Gastrocnemius medialis (tissue), 4 donors: ENCODE measurements around the gene MYO9A. TPM values are rescaled to one million over a fixed set of nuclear protein-coding genes. Genes with fewer than 3 reads are reported as not detected.

Experiments
- ATAC-seq, 2 donors: fragments of 150-250 bp; one replicate each; pipeline ENCODE4 v1.9.1; 2016
- DNase-seq, 2 donors: peaks; one replicate each; pipeline ENCODE4 v3.0.0-alpha.2; 2019
- H3K27ac ChIP-seq, 4 donors: fragments of 200-600 bp; sonication (generic); 1 replicate in 1 of 4; 2 replicates in 3 of 4; pipeline ENCODE4 v1.5.1; 2016 to 2018; ENCODE audit warnings: mild to moderate bottlenecking in 2 of 4, moderate library complexity in 1 of 4
- H3K27me3 ChIP-seq, 3 donors: fragments of 200-600 bp; sonication (generic) in 2 of 3; 1 replicate in 1 of 3; 2 replicates in 2 of 3; pipeline versions ENCODE4 v1.5.1 to v1.6.0; 2016 to 2019; ENCODE audit warnings: mild to moderate bottlenecking in 1 of 3, moderate library complexity in 1 of 3
- H3K36me3 ChIP-seq, 2 donors: fragments of 200-600 bp; sonication (generic) in 1 of 2; one replicate each; pipeline ENCODE4 v1.5.1; 2017 to 2018
- H3K4me1 ChIP-seq, 2 donors: fragments of 200-600 bp; sonication (generic) in 1 of 2; one replicate each; pipeline ENCODE4 v1.5.1; 2016 to 2017; ENCODE audit warnings: mild to moderate bottlenecking in 2 of 2
- H3K4me3 ChIP-seq, 4 donors: fragments of 200-600 bp; sonication (generic) in 3 of 4; 1 replicate in 1 of 4; 2 replicates in 3 of 4; pipeline ENCODE4 v1.5.1; 2016 to 2019; ENCODE audit warnings: mild to moderate bottlenecking in 2 of 4
- H3K9me3 ChIP-seq, 3 donors: fragments of 200-600 bp; sonication (generic) in 2 of 3; 1 replicate in 1 of 3; 2 replicates in 2 of 3; pipeline ENCODE4 v1.5.1; 2016 to 2019
- CTCF ChIP-seq, 5 experiments: fragments of 450-650 bp in 3 of 5; fragments of 200-600 bp in 2 of 5; sonication (generic) in 2 of 5; IDR thresholded peaks in 4 of 5; conservative IDR thresholded peaks in 1 of 5; 1 replicate in 4 of 5; 2 replicates in 1 of 5; pipeline ENCODE4 v1.5.1; 2016 to 2019; ENCODE audit warnings: antibody characterized with exemption in 5 of 5, mild to moderate bottlenecking in 3 of 5, moderate library complexity in 3 of 5
- POLR2A ChIP-seq, 2 donors: fragments of 450-650 bp; IDR thresholded peaks; one replicate each; pipeline ENCODE4 v1.6.1; 2017; ENCODE audit warnings: antibody characterized with exemption in 2 of 2, mild to moderate bottlenecking in 2 of 2, moderate library complexity in 2 of 2
- in situ Hi-C, 4 donors: fragments of 200-750 bp; cut with MboI; loops; one replicate each; pipeline versions ENCODE4 v1.15.0 to v1.8.0; 2017; ENCODE audit warnings: low sequenced_read_pairs in 4 of 4
- intact Hi-C: fragments of 100-400 bp; cut with DNase I; formaldehyde crosslinking; loops from one replicate; pipeline ENCODE4 v1.15.1; 2023; ENCODE audit warnings: low total_unique reads
- total RNA-seq, 4 donors: library from RNA; depleted of rRNA; stranded (reverse); fragments of >200 nt; gene quantifications; one replicate each; pipeline versions ENCODE4 v1.1.0 to v1.2.3, GENCODE V29; 2016

The MYO9A gene
- total RNA-seq, 4 donors from 2014 or later: 21.0 to 40.9 (median 24.2) TPM

- Histone ChIP-seq H3K4me3 (no peak overlapping the region), H3K4me1 (peaks cover 11 to 13% of the 10 kb centered on the region in 2 donors), H3K27ac (no peak overlapping the region), H3K27me3 (no peaks in the 10 kb centered on the region), H3K9me3 (no peaks in the 10 kb centered on the region), H3K36me3 (no peaks in the 10 kb centered on the region)
- intact Hi-C loops: loop anchor here (10.0 kb wide), 1 partner anchor 1834 kb away; no protein-coding TSS in a partner anchor
- in situ Hi-C loops: no loop called here
- ATAC-seq (no peak), DNase-seq (no peak)
- TF ChIP-seq POLR2A (IDR thresholded peaks at IDR 0.05) (no peak), CTCF (IDR thresholded peaks at IDR 0.05 in 4 of 5, conservative IDR thresholded peaks at IDR 0.05 in 1 of 5) (no peak)
These were observed 18.8 kb downstream of the MYO9A start for GRCh38 chr15:72099155-72099554.

- H3K36me3 ChIP-seq: no peaks in the 10 kb centered on the region
- in situ Hi-C loops (no loop called here), intact Hi-C loops (loop anchor here (10.0 kb wide), 1 partner anchor 1833 kb away; no protein-coding TSS in a partner anchor)
- H3K4me1 ChIP-seq: peaks cover 2% of the 10 kb centered on the region in 2 donors
- H3K4me3 ChIP-seq: no peak overlapping the region
- H3K27ac ChIP-seq: no peak overlapping the region
- H3K9me3 ChIP-seq: no peaks in the 10 kb centered on the region
- ATAC-seq: no peak
- TF ChIP-seq CTCF (IDR thresholded peaks at IDR 0.05 in 4 of 5, conservative IDR thresholded peaks at IDR 0.05 in 1 of 5): no peak
- no peak for TF ChIP-seq POLR2A (IDR thresholded peaks at IDR 0.05)
- DNase-seq: no peak
- H3K27me3 ChIP-seq: no peaks in the 10 kb centered on the region
These were observed 19.9 kb downstream of the MYO9A start for GRCh38 chr15:72098040-72098439.

GRCh38 chr15:72096796-72097195, 21.2 kb downstream of the MYO9A start:
- no peak overlapping the region for H3K4me3 ChIP-seq
- no peaks in the 10 kb centered on the region for H3K36me3 ChIP-seq
- in situ Hi-C loops (no loop called here), intact Hi-C loops (loop anchor here (10.0 kb wide), 1 partner anchor 1832 kb away; no protein-coding TSS in a partner anchor)
- H3K4me1 ChIP-seq: peaks cover 0 to 7% of the 10 kb centered on the region in 2 donors
- no peaks in the 10 kb centered on the region for H3K27me3 ChIP-seq
- H3K27ac ChIP-seq: no peak overlapping the region
- TF ChIP-seq POLR2A (IDR thresholded peaks at IDR 0.05) (no peak), CTCF (IDR thresholded peaks at IDR 0.05 in 4 of 5, conservative IDR thresholded peaks at IDR 0.05 in 1 of 5) (no peak)
- DNase-seq (no peak), ATAC-seq (no peak)
- H3K9me3 ChIP-seq: no peaks in the 10 kb centered on the region

- DNase-seq (no peak), ATAC-seq (no peak)
- no peaks in the 10 kb centered on the region for H3K36me3 ChIP-seq
- H3K27me3 ChIP-seq: no peaks in the 10 kb centered on the region
- TF ChIP-seq POLR2A (IDR thresholded peaks at IDR 0.05) (no peak), CTCF (IDR thresholded peaks at IDR 0.05 in 4 of 5, conservative IDR thresholded peaks at IDR 0.05 in 1 of 5) (no peak)
- H3K9me3 ChIP-seq: no peaks in the 10 kb centered on the region
- in situ Hi-C loops (no loop called here), intact Hi-C loops (loop anchor here (10.0 kb wide), 1 partner anchor 1828 kb away; no protein-coding TSS in a partner anchor)
- no peak overlapping the region for H3K4me3 ChIP-seq
- peaks cover 9 to 11% of the 10 kb centered on the region in 2 donors for H3K4me1 ChIP-seq
- no peak overlapping the region for H3K27ac ChIP-seq
These were observed 25.3 kb downstream of the MYO9A start for GRCh38 chr15:72092691-72093090.

- ATAC-seq (no peak), DNase-seq (no peak)
- Histone ChIP-seq H3K27me3 (no peaks in the 10 kb centered on the region), H3K27ac (no peak overlapping the region), H3K4me3 (no peak overlapping the region), H3K36me3 (no peaks in the 10 kb centered on the region), H3K9me3 (no peaks in the 10 kb centered on the region), H3K4me1 (peaks cover 9 to 17% of the 10 kb centered on the region in 2 donors)
- intact Hi-C loops (loop anchor here (10.0 kb wide), 1 partner anchor 1827 kb away; no protein-coding TSS in a partner anchor), in situ Hi-C loops (no loop called here)
- no peak for TF ChIP-seq CTCF (IDR thresholded peaks at IDR 0.05 in 4 of 5, conservative IDR thresholded peaks at IDR 0.05 in 1 of 5)
- TF ChIP-seq POLR2A (IDR thresholded peaks at IDR 0.05): no peak
These were observed 25.9 kb downstream of the MYO9A start for GRCh38 chr15:72092006-72092405.
